Activated CD8-positive, alpha-beta memory T cell treated with anti-CD3 and anti-CD28 coated beads, Interleukin-2, amount 50 U/mL, for 24 hours (primary cell): ENCODE measurements around the gene SLC12A7.
"Not testable (repeated sequence)": the region's sequence is repeated elsewhere in the genome, so short reads cannot be mapped to it uniquely, and the experiment has no call there.

Experiments
- DNase-seq: peaks from one replicate; pipeline ENCODE4 v3.0.0-alpha.2; 2020; ENCODE audit errors: extremely low read depth

SLC12A7 gene

GRCh38 chr5:1109542-1110306, 2.1 kb downstream of the SLC12A7 start:
- no peak for DNase-seq

- no peak for DNase-seq
Observed at GRCh38 chr5:1108865-1109174, 3.0 kb downstream of the SLC12A7 start.

- no peak for DNase-seq
Observed at GRCh38 chr5:1108023-1108864, 3.6 kb downstream of the SLC12A7 start.

- DNase-seq = no peak
Observed at GRCh38 chr5:1107167-1108022, 4.5 kb downstream of the SLC12A7 start.

GRCh38 chr5:1106385-1107166, 5.3 kb downstream of the SLC12A7 start:
- DNase-seq = no peak

- no peak for DNase-seq
Observed at GRCh38 chr5:1105350-1106265, 6.3 kb downstream of the SLC12A7 start.

GRCh38 chr5:1104327-1105006, 7.4 kb downstream of the SLC12A7 start:
- DNase-seq = no peak

- no peak for DNase-seq
Observed at GRCh38 chr5:1103505-1104326, 8.1 kb downstream of the SLC12A7 start.

GRCh38 chr5:1103093-1103492, 8.8 kb downstream of the SLC12A7 start:
- DNase-seq = no peak

GRCh38 chr5:1101961-1102713, 9.7 kb downstream of the SLC12A7 start:
- DNase-seq = no peak

- DNase-seq = no peak
Observed at GRCh38 chr5:1100664-1101574, 10.9 kb downstream of the SLC12A7 start.

GRCh38 chr5:1099926-1100663, 11.8 kb downstream of the SLC12A7 start:
- no peak for DNase-seq

- no peak for DNase-seq
Observed at GRCh38 chr5:1098986-1099597, 12.8 kb downstream of the SLC12A7 start.

GRCh38 chr5:1097988-1098385, 13.9 kb downstream of the SLC12A7 start:
- DNase-seq = not testable (repeated sequence)

- no peak for DNase-seq
Observed at GRCh38 chr5:1097381-1097987, 14.4 kb downstream of the SLC12A7 start.

- no peak for DNase-seq
Observed at GRCh38 chr5:1096838-1097237, 15.0 kb downstream of the SLC12A7 start.
